Measurements from ENCODE around the gene KRT76.

Gene KRT76

DNA sequence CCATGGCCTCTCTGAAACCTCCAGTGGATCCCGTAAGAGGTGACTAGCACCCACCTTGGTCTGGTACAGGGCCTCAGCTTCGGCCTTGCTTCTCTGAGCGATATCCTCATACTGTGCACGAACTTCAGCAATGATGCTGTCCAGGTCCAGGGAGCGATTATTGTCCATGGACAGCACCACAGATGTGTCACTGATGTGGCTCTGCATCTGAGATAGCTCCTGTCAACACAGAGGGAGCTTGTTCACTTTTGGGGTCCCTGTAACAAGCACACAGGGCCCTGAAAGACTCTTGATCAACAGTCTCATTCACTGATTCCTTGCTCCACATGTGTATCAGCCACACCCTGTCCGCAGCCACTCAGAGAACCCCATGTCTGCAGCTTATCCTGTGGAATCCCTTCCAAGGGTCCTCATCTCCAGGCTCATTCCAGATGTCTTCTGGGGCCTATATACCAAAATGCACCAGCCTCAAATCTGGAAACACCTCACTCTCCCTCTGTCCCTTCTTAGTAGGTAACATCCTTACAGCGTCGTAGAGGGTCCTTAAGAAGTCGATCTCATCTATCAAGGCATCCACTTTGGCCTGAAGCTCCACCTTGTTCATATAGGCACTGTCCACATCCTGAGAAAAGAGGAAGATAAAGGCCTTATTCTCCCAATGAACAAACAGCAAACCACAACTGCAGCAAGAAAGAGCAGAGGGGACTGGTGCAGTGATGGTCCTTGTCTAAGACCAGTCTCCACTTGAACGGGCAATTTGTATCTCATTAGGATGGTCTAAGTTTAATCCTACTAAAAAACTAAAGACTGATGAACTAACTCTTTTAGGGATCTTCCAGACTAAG is 15.3 kb upstream of the KRT76 start:
- no peak for DNase-seq (ENCODE audit: low spot score)
- TF ChIP-seq, protein P1, sequence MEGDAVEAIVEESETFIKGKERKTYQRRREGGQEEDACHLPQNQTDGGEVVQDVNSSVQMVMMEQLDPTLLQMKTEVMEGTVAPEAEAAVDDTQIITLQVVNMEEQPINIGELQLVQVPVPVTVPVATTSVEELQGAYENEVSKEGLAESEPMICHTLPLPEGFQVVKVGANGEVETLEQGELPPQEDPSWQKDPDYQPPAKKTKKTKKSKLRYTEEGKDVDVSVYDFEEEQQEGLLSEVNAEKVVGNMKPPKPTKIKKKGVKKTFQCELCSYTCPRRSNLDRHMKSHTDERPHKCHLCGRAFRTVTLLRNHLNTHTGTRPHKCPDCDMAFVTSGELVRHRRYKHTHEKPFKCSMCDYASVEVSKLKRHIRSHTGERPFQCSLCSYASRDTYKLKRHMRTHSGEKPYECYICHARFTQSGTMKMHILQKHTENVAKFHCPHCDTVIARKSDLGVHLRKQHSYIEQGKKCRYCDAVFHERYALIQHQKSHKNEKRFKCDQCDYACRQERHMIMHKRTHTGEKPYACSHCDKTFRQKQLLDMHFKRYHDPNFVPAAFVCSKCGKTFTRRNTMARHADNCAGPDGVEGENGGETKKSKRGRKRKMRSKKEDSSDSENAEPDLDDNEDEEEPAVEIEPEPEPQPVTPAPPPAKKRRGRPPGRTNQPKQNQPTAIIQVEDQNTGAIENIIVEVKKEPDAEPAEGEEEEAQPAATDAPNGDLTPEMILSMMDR (IDR thresholded peaks at IDR 0.05; ENCODE audit: borderline replicate concordance, control extremely low read depth, extremely low read depth, insufficient read depth, missing control alignments) = no peak
- in situ Hi-C loops (cut with MboI; ENCODE audit: low sequenced_read_pairs, unreplicated experiment) = no loop called here

DNA sequence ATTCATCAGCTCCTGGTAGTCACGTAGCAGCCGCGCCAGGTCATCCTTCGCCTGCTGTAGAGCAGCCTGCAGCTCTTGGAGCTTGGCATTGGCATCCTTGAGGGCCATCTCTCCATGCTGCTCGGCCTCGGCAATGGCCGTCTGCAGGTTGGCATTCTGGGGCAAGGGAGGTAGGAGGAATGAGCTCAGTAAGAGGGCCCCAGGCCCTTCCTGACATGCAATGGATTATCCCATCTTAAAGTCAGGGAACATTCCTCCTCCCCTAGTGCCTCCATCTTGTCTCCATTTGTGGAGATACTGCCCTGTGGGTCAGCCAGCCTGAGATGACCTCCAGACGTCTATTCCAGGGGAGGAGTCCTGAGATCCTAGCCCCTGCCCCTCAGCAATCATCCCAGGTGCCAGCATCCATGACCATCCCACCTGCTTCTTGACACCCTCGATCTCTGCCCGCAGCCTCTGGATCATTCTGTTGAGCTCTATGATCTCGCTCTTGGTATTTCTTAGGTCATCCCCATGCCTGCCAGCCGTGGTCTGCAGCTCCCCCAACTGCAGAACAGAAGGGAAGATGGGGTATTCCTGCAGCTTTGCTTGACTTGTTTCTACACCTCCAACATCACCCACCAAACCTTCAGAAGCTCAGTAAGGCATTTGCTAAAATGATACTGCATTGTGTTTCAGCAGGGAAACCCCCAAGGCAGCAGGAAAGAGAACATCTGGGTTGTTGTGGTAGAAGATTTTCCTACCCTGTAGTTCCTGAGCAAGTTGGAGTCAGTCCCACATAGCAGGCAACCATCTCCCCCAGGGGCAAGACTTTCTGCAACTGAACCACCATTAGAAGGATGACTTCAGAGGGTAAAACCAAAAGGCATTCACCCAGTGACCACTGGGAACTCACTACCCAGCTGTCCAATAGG is 14.4 kb upstream of the KRT76 start:
- DNase-seq (ENCODE audit: low spot score) = no peak
- TF ChIP-seq, protein P1 (IDR thresholded peaks at IDR 0.05; ENCODE audit: borderline replicate concordance, control extremely low read depth, extremely low read depth, insufficient read depth, missing control alignments) = no peak
- in situ Hi-C loops (cut with MboI; ENCODE audit: low sequenced_read_pairs, unreplicated experiment) = no loop called here

DNA sequence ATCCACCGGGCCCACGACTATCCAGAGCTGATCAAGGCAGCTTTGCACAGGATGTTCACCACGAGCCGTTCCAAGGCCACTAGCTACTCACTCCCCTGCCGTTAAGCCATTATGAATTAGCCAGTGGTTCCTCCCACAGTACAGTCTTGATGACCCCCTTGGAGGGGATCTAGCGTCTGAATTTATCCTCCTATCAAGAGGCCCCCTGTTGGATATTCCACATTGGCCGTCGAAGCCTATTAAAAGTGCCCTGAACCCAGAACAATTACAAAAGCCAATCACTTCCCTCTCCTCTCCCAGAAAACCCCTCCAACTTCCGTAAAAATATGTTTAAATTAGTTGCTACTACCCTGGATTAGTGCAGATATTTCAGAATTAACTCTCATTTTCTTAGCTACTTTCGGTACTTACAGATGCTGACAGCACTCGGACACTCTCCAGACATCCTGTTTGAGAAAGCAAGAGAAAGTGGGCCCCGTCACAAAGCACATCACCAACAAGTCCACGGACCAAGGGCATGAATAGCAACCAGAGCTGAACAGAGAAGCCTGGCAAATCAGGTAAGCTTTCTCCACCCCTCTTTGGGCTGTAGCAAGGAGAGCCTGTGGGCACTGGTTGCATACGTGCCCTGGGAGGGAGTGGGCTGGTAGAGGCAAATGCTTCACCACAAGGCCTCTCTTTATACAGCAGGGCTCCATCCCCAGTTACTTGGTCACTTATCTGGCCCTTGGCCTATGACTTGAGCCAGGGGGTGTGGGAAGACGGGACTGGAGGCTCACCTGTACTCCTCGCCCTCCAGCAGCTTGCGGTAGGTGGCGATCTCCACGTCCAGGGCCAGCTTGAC is 13.5 kb upstream of the KRT76 start:
- DNase-seq (ENCODE audit: low spot score) = no peak
- TF ChIP-seq, protein P1 (IDR thresholded peaks at IDR 0.05; ENCODE audit: borderline replicate concordance, control extremely low read depth, extremely low read depth, insufficient read depth, missing control alignments) = no peak
- in situ Hi-C loops (cut with MboI; ENCODE audit: low sequenced_read_pairs, unreplicated experiment) = no loop called here

GRCh38 chr12:52789637-52790426 is 12.7 kb upstream of the KRT76 start:
- TF ChIP-seq, protein P1 (IDR thresholded peaks at IDR 0.05; ENCODE audit: borderline replicate concordance, control extremely low read depth, extremely low read depth, insufficient read depth, missing control alignments) = no peak
- in situ Hi-C loops (cut with MboI; ENCODE audit: low sequenced_read_pairs, unreplicated experiment) = no loop called here
- no peak for DNase-seq (ENCODE audit: low spot score)

GRCh38 chr12:52788876-52789636 is 11.9 kb upstream of the KRT76 start:
- TF ChIP-seq, protein P1 (IDR thresholded peaks at IDR 0.05; ENCODE audit: borderline replicate concordance, control extremely low read depth, extremely low read depth, insufficient read depth, missing control alignments) = no peak
- DNase-seq (ENCODE audit: low spot score) = no peak
- in situ Hi-C loops (cut with MboI; ENCODE audit: low sequenced_read_pairs, unreplicated experiment) = no loop called here
